ENCODE data around the gene SLC34A3.

GRCh38 chr9:137230705-137231371 is at the start of gene SLC34A3:
- TF ChIP-seq CTCF (IDR thresholded peaks at IDR 0.05): no peak
- no peak for TF ChIP-seq POLR2A (IDR thresholded peaks at IDR 0.05)
- no peak for TF ChIP-seq POLR2AphosphoS5 (IDR thresholded peaks at IDR 0.05)
- no peak for TF ChIP-seq EP300 (IDR thresholded peaks at IDR 0.05)
